ENCODE measurements around the gene ACP4. TPM values are rescaled to one million over a fixed set of nuclear protein-coding genes. Genes with fewer than 3 reads are reported as not detected.
"Not testable (repeated sequence)": the region's sequence is repeated elsewhere in the genome, so short reads cannot be mapped to it uniquely, and the experiment has no call there.

The ACP4 gene
- not detected for polyA plus RNA-seq (2013, experiment 1 of 2; ENCODE audit: insufficient read length)
- not detected for polyA plus RNA-seq (2013, experiment 2 of 2; ENCODE audit: insufficient read length)

GRCh38 chr19:50790396-50790795 is at the start of gene ACP4:
Gene ACP4, plus strand, starts transcription at chr19:50790415. Its CDS starts 0 bp downstream, at chr19:50790415.
- no peak for DNase-seq

GRCh38 chr19:50741179-50741933 is 48.9 kb upstream of the ACP4 start:
- DNase-seq, result no peak

- DNase-seq, result no peak
These were observed 46.7 kb upstream of the ACP4 start for GRCh38 chr19:50743537-50743936.

- DNase-seq, result no peak
These were observed 45.0 kb upstream of the ACP4 start for GRCh38 chr19:50745221-50745620.

- DNase-seq, result not testable (repeated sequence)
These were observed 43.1 kb upstream of the ACP4 start for GRCh38 chr19:50747141-50747540.

GRCh38 chr19:50749490-50749889 is 40.7 kb upstream of the ACP4 start:
- no peak for DNase-seq

GRCh38 chr19:50750010-50750409 is 40.2 kb upstream of the ACP4 start:
- DNase-seq, result no peak

- DNase-seq, result no peak
These were observed 36.3 kb upstream of the ACP4 start for GRCh38 chr19:50753879-50754278.

- not testable (repeated sequence) for DNase-seq
These were observed 34.0 kb upstream of the ACP4 start for GRCh38 chr19:50756244-50756643.

GRCh38 chr19:50757624-50758023 is 32.6 kb upstream of the ACP4 start:
- DNase-seq, result not testable (repeated sequence)

- not testable (repeated sequence) for DNase-seq
These were observed 31.1 kb upstream of the ACP4 start for GRCh38 chr19:50759076-50759475.

- no peak for DNase-seq
These were observed 30.3 kb upstream of the ACP4 start for GRCh38 chr19:50759886-50760285.

GRCh38 chr19:50761501-50761900 is 28.7 kb upstream of the ACP4 start:
- DNase-seq, result not testable (repeated sequence)

GRCh38 chr19:50763521-50763920 is 26.7 kb upstream of the ACP4 start:
- not testable (repeated sequence) for DNase-seq

GRCh38 chr19:50764409-50764808 is 25.8 kb upstream of the ACP4 start:
- no peak for DNase-seq

GRCh38 chr19:50766746-50767145 is 23.5 kb upstream of the ACP4 start:
- not testable (repeated sequence) for DNase-seq

GRCh38 chr19:50767263-50767662 is 23.0 kb upstream of the ACP4 start:
- DNase-seq, result not testable (repeated sequence)

- DNase-seq, result no peak
These were observed 21.9 kb upstream of the ACP4 start for GRCh38 chr19:50768277-50768676.

GRCh38 chr19:50770164-50770563 is 20.1 kb upstream of the ACP4 start, which contains the start of gene GPR32:
Gene GPR32, plus strand, starts transcription at chr19:50770464. Its CDS starts 137 bp downstream, at chr19:50770601.
- DNase-seq, result not testable (repeated sequence)

GRCh38 chr19:50770888-50771287 is 19.3 kb upstream of the ACP4 start:
- no peak for DNase-seq

GRCh38 chr19:50772476-50772875 is 17.7 kb upstream of the ACP4 start:
- DNase-seq, result no peak

GRCh38 chr19:50772912-50773311 is 17.3 kb upstream of the ACP4 start:
- not testable (repeated sequence) for DNase-seq

- not testable (repeated sequence) for DNase-seq
These were observed 16.8 kb upstream of the ACP4 start for GRCh38 chr19:50773454-50773853.

GRCh38 chr19:50776131-50776530 is 14.1 kb upstream of the ACP4 start:
- DNase-seq, result no peak
